SK-N-SH (cell line): ENCODE results near the gene TSHZ2.

Experiments
- EZH2phosphoT487 ChIP-seq: fragments of 200-600 bp; sonication (generic); IDR thresholded peaks from 2 replicates; pipeline ENCODE4 v1.6.1; 2017; ENCODE audit warnings: low read depth, mixed run types, mild to moderate bottlenecking, antibody characterized with exemption, moderate library complexity, borderline replicate concordance
- GABPA ChIP-seq: IDR thresholded peaks from 2 replicates; pipeline ENCODE4 v1.4.0; 2012; ENCODE audit warnings: low read depth, mild to moderate bottlenecking
- RCOR1 ChIP-seq: fragments of 150-350 bp; IDR thresholded peaks from 2 replicates; pipeline ENCODE4 v1.6.1; 2017; ENCODE audit warnings: antibody characterized with exemption, low read length
- RXRA ChIP-seq: IDR thresholded peaks from 2 replicates; pipeline ENCODE4 v1.4.0; 2012; ENCODE audit warnings: low read depth, mild to moderate bottlenecking, borderline replicate concordance
- SIN3A ChIP-seq: IDR thresholded peaks from 2 replicates; pipeline ENCODE4 v1.6.1; 2012; ENCODE audit warnings: low read depth, mild to moderate bottlenecking, low read length, moderate library complexity, borderline replicate concordance
- TF ChIP-seq, protein P1 (sequence below): fragments of 200-600 bp; sonication (generic); IDR thresholded peaks from 2 replicates; pipeline ENCODE4 v1.6.1; 2017; ENCODE audit warnings: antibody characterized with exemption, mild to moderate bottlenecking, moderate library complexity

GRCh38 chr20:53101992-53102760, 130.0 kb downstream of the TSHZ2 start:
- TF ChIP-seq, protein P1, sequence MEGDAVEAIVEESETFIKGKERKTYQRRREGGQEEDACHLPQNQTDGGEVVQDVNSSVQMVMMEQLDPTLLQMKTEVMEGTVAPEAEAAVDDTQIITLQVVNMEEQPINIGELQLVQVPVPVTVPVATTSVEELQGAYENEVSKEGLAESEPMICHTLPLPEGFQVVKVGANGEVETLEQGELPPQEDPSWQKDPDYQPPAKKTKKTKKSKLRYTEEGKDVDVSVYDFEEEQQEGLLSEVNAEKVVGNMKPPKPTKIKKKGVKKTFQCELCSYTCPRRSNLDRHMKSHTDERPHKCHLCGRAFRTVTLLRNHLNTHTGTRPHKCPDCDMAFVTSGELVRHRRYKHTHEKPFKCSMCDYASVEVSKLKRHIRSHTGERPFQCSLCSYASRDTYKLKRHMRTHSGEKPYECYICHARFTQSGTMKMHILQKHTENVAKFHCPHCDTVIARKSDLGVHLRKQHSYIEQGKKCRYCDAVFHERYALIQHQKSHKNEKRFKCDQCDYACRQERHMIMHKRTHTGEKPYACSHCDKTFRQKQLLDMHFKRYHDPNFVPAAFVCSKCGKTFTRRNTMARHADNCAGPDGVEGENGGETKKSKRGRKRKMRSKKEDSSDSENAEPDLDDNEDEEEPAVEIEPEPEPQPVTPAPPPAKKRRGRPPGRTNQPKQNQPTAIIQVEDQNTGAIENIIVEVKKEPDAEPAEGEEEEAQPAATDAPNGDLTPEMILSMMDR, result no peak
- no peak for TF ChIP-seq EZH2phosphoT487
- TF ChIP-seq RXRA, result no peak
- no peak for TF ChIP-seq RCOR1
- TF ChIP-seq GABPA, result no peak
- no peak for TF ChIP-seq SIN3A
